ENCODE results near the gene TTC28.

DNA sequence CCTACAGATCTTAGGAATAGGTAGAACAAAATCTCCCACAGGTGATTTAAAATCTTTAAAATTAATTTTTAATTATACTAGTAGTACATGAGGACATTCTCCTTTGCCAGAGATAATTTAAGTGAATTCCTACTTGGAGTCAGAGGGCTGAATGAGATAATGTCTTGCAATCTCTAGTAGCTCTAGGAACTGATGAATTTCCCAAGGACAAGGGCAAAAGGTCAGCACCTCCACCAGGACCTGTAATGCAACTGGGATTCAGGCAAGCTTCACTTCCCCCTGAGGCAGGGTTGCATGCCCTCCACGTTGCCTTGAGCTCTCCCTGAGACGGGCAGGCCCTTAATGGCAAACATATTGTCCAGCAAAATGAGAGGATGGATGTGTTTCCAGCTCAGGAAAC, 430.2 kb downstream of the TTC28 start:
- no peak for TF ChIP-seq EZH2 (IDR thresholded peaks at IDR 0.05; ENCODE audit: insufficient read depth, low read length)
- TF ChIP-seq, protein P1, sequence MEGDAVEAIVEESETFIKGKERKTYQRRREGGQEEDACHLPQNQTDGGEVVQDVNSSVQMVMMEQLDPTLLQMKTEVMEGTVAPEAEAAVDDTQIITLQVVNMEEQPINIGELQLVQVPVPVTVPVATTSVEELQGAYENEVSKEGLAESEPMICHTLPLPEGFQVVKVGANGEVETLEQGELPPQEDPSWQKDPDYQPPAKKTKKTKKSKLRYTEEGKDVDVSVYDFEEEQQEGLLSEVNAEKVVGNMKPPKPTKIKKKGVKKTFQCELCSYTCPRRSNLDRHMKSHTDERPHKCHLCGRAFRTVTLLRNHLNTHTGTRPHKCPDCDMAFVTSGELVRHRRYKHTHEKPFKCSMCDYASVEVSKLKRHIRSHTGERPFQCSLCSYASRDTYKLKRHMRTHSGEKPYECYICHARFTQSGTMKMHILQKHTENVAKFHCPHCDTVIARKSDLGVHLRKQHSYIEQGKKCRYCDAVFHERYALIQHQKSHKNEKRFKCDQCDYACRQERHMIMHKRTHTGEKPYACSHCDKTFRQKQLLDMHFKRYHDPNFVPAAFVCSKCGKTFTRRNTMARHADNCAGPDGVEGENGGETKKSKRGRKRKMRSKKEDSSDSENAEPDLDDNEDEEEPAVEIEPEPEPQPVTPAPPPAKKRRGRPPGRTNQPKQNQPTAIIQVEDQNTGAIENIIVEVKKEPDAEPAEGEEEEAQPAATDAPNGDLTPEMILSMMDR (IDR thresholded peaks at IDR 0.05; ENCODE audit: insufficient read depth, low read depth, low read length) = no peak
